HEK293 (cell line): ENCODE results near the gene ERBB2.

Experiments
- ATF2 ChIP-seq: fragments of 450-650 bp; formaldehyde crosslinking; IDR thresholded peaks from 2 replicates; pipeline ENCODE4 v1.5.1; 2016; ENCODE audit warnings: missing biosample characterization, missing genetic modification characterization, low read depth
- CTCF ChIP-seq: fragments of 450-650 bp; formaldehyde crosslinking; IDR thresholded peaks from 2 replicates; pipeline ENCODE4 v1.5.1; 2016; ENCODE audit warnings: missing biosample characterization, missing genetic modification characterization
- MYNN ChIP-seq: fragments of 450-650 bp; formaldehyde crosslinking; IDR thresholded peaks from 2 replicates; pipeline ENCODE4 v1.5.1; 2016; ENCODE audit warnings: missing biosample characterization, missing genetic modification characterization, borderline replicate concordance
- PRDM10 ChIP-seq: fragments of 450-650 bp; formaldehyde crosslinking; IDR thresholded peaks from 2 replicates; pipeline ENCODE4 v1.5.1; 2016; ENCODE audit warnings: missing biosample characterization, missing genetic modification characterization
- SP2 ChIP-seq: fragments of 450-650 bp; formaldehyde crosslinking; IDR thresholded peaks from 2 replicates; pipeline ENCODE4 v1.5.1; 2016; ENCODE audit warnings: missing biosample characterization, missing genetic modification characterization
- ZNF23 ChIP-seq: fragments of 450-650 bp; formaldehyde crosslinking; IDR thresholded peaks from 2 replicates; pipeline ENCODE4 v1.5.1; 2016; ENCODE audit warnings: missing biosample characterization, missing genetic modification characterization, borderline replicate concordance
- ZNF426 ChIP-seq: fragments of 450-650 bp; formaldehyde crosslinking; IDR thresholded peaks from 2 replicates; pipeline ENCODE4 v1.5.1; 2017; ENCODE audit warnings: missing biosample characterization, missing genetic modification characterization, mild to moderate bottlenecking, inconsistent platforms, moderate library complexity
- ZNF501 ChIP-seq: fragments of 450-650 bp; formaldehyde crosslinking; IDR thresholded peaks from 2 replicates; pipeline ENCODE4 v1.5.1; 2016; ENCODE audit warnings: missing biosample characterization, missing genetic modification characterization
- ZNF704 ChIP-seq: fragments of 450-650 bp; formaldehyde crosslinking; IDR thresholded peaks from 2 replicates; pipeline ENCODE4 v1.5.1; 2016; ENCODE audit warnings: missing biosample characterization, missing genetic modification characterization

- no peak for TF ChIP-seq ATF2
- TF ChIP-seq MYNN, result no peak
- TF ChIP-seq ZNF704 (tag by site-specific recombination), result no peak
- TF ChIP-seq ZNF23 (tag by site-specific recombination), result no peak
- TF ChIP-seq SP2 (tag by site-specific recombination), result no peak
- TF ChIP-seq PRDM10 (tag by site-specific recombination), result no peak
- no peak for TF ChIP-seq ZNF501 (tag by site-specific recombination)
- no peak for TF ChIP-seq ZNF426 (tag by site-specific recombination)
- no peak for TF ChIP-seq CTCF
Observed at GRCh38 chr17:39753514-39754160, 53.8 kb downstream of the ERBB2 start.
